Stimulated activated naive CD4-positive, alpha-beta T cell (primary cell): ENCODE measurements around the gene CDK6.

ENCODE experiments used
- DNase-seq, 6 experiments: peaks; one replicate each; lab custom pipeline; 2025; lab: John Stamatoyannopoulos, UW

Gene CDK6

DNA sequence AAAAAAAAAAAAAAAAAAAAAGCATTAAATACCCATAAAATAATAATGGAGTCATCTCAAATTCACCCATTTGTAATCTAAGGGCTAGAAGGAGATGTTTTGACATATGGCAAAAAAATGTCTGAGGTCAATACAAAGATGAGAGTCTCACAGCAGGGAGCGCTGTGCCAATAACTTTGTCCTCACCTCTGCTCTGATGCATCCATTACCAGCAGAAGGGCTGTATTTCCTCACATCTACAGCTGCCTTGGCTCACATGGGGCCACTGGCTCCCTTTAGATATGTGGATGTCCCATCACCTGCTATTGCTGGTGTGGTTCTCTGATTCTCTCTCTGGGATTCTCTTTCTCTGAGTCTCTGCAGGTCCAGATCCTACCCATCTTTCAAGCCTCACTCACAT, 155.9 kb downstream of the CDK6 start:
- no peak for DNase-seq

DNA sequence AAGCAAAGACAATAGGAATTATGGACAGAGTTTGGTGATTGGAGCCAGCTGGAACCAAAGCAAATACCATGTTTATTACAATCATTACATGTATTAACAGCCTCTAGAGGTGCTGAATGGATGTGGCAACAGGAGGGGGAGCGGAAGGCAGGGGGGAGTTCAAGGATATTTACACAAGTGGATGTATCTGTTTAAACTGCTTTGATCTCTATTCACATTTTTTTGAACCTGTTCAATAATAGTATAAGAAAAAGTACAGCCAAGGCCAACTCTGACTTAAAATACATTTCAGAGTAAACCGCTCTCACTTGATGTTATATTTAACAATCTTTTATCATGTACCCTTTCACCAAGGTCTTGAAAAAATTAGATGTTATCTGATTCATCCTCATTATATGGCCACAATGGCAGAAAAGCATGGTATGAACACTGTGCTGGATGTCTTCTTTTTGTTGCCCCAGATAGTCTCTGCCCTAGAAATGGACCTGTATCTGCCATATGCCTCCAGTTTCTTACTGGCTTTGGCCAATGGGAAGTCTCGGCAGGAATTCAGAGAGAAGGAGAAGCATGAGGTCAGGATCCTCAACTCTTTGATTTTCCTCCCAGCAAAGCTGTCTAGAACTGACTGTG, 158.0 kb downstream of the CDK6 start:
- DNase-seq: no peak

DNA sequence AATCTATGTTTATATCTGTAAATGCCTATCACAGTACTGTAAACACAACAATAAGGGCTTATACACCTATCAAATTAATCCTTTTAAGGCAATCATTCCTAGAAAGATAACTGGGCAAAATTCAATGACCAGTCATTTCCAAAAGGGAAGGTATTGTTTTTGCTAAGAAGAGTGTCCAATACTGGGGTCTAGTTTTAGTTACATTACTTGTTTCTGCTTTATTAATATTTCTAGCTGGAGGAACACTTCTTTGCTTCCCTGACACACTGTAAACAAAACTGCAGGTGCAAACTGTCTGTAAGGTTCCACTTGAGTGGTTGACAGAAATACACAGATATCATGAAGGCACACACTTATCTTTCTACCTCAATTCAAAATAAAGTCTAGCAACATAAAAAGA, 162.0 kb downstream of the CDK6 start:
- DNase-seq: no peak

DNA sequence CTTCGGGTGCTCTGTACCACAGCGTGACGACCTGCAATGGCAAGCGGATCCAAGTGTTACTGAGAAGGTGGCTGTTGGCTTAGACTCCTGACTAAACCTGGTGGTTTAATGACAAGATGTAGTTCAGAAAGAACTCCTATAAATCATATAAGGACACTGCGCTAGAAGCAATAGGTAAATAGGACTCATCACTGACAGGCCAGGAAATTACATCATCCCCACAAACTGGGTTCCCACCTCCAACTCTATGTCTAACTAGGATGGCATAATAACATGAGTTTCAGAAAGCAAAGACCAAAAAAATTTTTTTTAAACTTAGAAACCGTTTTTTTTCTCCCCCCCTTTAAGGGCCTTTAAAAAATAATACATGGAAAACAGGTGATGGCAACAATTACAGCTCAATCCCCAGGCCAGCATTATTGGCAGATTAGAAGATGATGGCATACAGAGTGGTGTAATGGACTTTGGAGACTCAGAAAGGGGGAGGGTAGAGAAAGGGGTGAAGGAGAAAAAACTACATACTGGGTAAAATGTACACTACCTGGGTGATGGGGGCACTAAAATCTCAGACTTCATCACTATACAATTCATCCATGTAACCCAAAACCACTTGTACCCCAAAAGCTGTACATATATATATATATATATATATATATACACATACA, 164.7 kb downstream of the CDK6 start:
- no peak for DNase-seq

DNA sequence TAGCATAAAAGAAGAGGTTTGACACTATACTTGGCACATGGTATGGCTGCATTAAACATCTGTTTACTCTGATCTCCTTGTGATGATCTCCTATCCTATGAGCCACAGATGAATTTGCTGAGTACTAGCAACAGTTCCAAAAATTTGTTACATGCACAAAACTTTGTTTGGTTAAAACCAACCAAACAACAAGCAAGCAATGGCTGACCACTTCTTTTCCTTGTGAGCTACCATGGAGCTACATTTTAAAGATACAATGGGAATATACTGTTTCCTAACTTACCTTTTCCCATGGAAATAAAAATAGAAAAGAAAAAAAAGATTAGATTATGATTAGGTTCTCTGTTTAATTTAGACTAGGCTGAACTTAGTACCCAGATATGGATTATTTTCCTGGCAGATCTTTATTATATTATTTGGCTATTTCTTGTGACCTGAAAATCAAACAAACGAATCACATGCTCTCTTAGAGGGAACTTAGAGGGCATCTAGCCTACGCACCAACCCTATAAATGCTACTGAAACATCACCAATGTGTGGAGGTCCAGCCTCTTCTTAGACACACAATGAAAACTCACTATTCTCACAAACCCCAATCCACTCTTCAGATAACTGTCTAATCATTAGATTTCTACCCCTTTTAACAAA, 166.0 kb downstream of the CDK6 start:
- no peak for DNase-seq

DNA sequence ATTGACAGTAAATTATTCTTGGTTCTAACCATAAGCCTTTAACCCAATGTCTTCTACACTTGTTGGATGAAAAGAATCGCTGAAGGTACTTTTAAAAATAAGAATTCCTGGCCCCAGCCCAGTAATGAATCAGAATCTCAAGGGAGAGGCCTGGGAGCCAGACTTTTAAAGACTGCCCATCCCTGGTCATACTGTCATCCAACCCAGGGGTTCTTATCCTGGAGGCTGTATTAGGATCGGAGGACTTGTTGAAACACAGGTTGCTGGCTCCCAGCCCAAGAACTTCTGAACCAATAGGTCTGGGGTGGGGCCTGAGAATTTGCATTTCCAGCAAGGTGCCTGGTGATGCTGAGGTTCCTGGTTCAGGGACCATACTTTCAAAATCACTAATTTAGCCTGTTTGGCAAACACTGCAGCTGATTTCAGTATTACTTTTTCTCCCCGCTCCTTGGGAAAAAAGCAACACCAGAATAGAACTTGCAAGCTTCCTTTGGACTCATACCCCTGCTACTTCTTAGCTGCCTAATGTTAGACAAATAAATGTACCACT, 166.7 kb downstream of the CDK6 start:
- no peak for DNase-seq

DNA sequence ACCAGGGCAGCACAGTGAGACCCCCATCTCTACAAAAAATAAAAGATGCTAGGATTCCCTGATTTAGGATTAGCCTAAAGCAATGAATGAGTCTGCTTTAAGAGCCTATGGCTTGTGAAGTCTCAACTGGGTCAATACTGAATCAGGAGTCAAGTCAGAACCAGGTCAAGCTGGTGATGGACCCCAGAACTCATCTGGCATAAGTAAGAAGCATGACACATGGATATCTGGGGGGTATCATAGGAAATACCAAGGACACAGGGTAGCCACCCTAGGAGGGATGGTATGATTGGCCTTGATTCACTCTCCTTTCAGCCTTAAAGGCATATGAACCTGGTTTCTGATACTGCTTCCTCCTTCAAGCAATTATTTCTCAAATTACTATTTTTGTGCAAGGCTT, 167.8 kb downstream of the CDK6 start:
- no peak for DNase-seq

DNA sequence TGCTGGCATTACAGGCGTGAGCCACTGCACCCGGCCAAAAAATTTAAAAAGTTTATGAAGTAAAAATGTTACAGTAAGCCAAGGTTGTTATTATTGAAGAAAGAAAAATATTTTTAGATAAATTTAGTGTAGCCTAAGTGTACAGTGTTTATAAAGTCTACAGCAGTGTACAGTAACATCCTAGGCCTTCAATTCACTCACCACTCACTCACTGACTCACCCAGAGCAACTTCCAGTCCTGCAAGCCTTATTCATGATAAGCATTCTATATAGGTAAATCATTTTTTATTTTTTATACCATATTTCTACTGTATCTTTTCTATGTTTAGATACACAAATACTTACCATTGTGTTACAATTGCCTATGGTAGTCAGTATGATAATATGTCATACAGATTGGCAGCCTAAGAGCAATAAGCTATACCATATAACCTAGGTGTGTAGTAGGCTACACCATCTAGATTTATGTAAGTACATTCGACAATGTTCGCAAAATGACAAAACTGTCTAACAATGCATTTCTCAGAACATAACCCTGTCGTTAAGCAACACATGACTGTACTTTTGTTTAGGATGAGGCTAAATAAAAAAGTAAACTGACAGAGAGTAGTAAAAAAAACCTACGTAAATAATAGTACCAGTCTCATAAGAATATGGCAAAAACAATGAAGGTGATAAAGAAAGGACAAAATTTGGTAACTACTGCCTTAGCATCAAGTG, 168.4 kb downstream of the CDK6 start:
- no peak for DNase-seq

DNA sequence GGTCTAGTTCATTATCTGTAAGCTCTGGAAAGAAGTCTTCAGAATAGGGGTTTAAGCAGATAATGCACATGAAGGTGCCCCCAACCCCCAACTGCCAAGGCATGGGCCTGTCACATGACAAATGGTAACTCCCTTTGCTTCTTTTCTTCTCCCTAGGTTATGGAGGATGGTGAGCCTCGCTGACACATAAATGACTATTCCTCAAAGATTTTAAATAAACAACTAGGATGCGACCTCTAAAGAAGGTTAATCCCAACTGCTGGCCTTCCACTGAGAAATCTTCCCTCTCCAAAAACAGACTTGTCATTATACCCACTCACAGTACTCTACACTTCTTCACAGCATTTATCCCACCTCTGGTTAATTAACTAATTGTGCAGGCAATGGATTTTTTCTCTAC, 170.4 kb downstream of the CDK6 start:
- DNase-seq: no peak

DNA sequence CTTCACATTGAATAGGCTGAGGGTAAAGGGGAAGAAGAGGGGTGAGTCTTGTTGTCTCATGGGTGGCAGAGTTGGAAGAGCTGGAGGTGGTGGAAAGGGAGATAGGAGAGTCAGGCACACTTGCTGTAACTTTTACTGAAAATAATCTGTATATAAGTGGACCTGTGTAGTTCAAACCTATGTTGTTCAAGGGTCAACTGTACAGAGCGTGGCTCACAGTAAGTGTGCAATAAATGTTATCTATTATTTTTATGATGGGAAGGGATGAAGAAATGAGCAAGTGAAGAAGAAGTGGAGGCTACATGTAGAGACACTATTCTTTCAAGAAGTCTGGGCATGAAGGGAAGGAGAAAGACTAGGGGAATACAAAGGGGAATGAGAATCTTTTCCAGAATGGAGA, 174.7 kb downstream of the CDK6 start:
- no peak for DNase-seq

DNA sequence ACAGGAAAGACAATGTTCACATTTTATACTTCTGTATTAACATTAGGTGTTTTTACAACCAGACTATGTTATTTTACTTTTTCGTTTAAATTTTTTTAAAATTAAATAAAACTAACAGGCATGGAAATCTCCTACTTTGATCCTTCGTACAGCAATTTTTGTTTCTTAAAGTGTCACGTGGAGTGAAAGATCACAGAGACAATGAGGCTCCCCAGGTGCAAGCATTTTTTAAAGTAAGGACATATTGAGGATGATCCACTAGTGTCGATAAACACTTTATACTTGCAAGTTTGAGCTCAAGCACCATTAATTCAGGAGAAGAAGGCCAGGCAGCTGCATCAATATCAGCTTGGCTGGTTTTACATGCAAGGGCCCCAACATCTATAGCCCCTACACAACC, 177.7 kb downstream of the CDK6 start:
- DNase-seq: no peak

DNA sequence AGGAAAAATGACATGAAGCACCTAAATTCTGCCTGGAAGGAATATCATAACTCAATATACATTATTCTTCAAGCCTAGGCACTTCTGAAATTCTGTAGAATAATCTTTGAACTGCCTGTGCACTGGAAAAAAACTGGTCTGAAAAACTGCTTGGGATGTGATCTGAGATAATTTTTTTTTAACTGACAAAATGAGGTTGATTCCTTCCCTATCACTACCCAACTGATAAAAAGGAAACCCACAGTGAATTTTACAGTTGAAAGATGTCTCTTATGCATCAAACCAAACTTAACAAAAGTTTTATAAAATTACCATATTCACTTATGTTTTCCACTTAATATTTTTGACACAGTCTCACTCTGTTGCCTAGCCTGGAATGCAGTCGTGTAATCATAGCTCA, 179.0 kb downstream of the CDK6 start:
- DNase-seq: no peak

DNA sequence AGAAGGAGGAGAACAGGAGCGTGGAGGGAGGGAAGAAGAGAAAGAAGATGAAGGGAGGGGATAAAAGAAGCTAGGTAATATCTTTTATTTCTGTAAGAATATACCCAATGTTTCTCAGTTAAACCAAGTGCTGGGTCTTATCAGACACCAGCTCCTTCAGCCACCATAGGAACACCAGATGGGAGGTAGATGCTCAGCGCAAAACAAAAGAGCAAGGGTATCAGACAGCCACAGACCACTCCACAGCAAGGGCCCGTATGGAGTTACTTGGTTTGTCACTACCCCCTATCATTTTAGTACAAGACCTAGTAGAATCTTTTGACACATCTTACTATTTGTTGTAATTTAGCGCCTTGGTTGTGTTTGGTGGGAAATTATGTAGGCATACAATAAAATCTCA, 180.3 kb downstream of the CDK6 start:
- no peak for DNase-seq

DNA sequence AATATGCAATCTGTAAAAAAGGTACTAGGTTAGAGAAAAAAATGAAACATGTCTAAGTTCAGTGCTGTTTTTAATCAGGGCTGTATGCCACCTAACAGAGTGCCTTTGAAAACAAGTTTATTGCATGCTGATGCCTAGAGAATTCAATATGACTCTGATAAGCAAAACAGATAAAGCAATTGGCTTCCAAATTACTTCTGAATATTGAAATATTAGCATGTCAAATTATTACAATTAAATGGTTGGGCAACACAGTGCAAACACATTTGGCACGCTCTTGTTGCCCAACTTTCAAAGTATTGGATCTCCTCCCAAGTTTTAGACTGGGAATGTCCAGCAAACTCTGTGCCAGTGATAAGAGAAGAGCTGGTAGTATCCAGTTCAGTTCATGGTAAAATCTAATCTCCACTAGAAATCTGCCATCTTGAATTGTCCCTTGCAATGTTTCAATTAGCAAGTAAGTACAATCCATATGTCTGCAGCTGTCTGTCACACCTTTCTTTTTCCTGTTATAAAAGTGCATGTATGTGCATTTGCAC, 181.0 kb downstream of the CDK6 start:
- no peak for DNase-seq

DNA sequence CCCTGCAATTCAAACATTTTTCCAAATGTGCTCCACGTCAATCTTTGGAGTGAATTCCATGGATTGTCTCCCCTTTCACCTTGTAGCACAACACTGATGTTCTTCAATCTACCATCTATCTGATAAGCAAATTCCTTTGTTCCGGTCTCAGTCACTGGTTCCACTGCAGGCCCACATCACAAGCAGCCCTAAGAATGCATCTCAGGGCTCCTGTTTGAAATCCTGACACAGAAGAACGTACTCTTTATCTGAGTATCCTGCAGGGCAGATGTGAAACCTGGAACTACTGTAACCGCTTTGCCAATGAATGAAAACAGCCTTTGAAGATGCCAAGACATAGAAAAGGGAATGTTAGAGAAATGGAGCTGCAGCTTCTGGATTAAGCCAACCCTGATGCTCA, 183.2 kb downstream of the CDK6 start:
- no peak for DNase-seq

DNA sequence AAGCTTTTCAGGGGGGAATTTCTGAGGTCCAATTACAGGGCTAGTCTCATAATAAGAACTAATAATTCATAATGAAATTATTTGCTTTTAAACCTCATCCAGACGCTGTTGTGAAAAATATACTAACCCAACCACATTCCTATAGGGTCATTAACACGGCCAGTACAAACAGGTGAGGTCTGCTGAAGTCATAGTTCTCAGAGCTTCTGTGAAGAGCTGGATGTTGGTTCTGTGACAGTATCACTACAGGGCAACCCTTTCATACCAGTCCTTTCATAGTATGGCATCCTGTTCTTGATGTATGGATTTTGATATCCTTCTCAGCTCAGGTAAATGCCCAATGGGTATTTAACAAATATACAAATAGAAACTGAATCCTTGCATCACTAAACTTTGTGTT, 183.8 kb downstream of the CDK6 start:
- no peak for DNase-seq

DNA sequence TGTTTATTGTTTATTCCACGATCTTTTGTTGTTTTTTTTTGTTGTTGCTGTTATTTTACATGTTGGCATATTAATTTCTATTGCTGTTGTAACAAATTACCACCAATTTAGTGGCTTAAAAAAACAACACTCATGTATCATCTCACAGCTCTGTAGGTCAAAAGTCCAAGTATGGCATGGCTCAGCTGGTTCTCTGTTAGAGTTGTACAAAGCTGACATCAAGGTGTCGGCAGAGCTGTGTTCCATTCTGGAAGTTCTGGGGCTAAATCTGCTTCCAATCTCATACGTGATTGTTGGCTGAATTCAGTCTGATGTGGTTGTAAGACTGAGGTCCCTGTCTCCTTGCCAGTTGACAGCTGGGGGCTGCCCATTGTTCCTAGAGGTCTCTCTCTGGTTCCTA, 186.0 kb downstream of the CDK6 start:
- DNase-seq: no peak

DNA sequence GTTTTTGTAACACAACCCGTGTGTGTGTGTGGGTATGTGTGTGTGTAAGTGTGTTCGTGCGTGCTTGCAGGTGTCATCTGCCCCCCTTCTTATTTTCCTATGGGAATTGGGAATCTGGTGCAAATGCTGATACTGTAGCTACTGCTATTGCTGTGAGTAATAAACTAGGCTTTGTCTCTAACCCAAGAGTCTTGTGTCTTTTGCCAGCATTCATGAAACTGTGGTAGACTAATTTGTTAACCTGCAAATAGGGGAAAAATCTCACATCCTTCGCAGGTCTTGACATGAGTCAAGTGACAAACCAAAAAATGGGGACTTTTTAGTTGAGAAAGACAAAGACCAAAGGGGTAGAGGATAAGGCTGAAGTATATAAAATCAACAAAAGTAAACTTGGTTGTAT, 188.3 kb downstream of the CDK6 start:
- no peak for DNase-seq

DNA sequence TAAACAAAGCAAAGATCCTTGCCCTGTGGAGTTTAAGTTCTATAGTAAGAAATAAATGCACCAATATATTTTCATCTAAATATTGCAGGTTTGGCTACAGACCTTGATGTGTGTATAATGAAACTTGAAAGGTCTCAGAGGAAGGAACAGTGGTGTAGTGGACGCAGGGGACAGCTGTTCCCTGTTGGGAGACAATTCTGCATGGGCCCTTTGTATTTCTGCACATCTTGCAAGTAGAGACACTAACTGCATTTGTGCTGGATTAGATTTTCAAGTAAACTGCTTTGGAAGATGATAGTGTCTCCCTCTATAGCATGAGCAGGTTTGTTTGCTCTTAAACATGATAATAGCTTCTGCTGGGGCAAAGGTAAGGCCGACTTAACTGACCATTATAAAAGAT, 188.7 kb downstream of the CDK6 start:
- DNase-seq: no peak

DNA sequence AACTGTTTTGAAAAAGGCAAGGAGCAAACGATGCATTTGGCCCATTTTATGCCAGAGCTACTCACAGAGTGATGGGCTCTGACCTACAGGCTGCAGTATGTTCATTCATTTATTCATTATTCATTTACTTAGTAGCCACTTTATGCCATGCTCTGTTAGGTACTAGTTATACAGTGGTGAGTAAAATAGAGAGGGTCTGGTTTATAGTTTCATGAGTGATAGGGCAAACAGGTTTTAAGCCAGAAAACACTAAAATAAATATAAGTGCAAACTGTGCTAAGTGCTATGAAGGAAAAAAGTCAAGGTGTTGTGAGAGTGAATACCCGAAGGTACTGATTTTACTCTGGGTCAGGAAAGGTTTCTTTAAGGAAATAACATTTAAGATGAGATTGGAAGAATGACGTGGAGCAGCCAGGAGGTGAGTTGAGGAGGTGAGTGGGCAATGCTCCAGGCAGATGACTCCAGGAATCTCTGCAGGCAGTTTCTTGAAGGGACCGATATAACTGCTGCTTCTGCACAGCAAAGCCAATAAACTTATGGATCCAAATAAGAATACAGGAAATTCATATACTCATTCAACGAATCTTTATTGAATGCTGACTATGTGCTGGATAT, 189.3 kb downstream of the CDK6 start:
- no peak for DNase-seq

DNA sequence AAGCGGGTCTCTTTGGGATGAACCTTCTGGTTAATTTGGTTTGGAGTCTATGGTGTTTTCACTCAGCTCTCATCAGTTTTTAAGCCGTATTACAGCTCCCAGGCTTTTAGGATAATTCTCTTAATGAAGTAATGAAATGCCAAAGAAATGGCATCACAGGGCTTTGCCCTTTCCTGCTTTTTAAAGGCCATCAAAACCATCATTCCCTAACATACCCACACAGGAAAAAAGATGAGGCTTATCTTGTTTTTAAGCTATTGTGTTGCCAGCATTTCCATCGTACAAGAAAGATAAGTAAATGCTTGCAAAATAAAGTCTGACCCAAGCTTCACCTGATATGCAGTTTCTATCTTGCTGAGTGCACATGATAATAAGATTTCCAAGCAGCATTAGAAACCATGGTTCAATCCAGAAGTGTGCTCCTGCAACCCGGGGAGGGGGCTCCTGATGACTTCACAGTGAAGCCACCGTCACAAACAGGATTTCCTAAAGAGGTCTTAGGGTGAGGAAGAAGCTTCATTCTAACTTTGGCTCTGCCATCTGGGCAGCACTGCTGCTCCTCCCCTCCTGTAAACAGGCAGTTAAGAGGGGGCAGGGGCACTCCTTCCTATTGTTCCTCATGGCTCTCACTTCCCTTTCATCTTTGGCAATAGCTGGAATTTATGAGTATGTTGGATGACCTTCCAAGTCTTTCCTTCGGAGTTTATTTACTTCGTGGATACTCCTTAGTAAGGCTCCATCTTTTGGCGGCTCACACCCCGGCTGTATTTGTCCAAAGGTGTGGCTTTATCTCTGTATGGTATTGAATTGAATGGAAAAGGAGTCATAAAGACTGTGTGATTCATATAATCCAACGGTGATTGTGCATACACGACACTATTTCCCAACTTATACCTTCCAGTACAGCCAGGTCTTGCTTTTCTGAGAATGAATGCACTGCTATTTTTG, 191.0 kb downstream of the CDK6 start:
- no peak for DNase-seq
